Endothelial cell of umbilical vein (primary cell): ENCODE results near the gene AEBP1. TPM values are rescaled to one million over a fixed set of nuclear protein-coding genes. Genes with fewer than 3 reads are reported as not detected.

Source experiments
- BruUV-seq: library from RNA; stranded (reverse); fragments of 400-500 nt; replicated peaks from 2 replicates; lab custom pipeline; 2021; lab: Mats Ljungman, UMichigan
- CTCF ChIA-PET: fragments of 300-600, 350-600 bp; sonication (Branson Sonifier 250); formaldehyde crosslinking; loops from one replicate; lab custom pipeline; 2021; ENCODE audit warnings: antibody characterized with exemption, inconsistent platforms; lab: Charles Lee
- POLR2A ChIA-PET: fragments of 300-600, 350-600 bp; sonication (Branson Sonifier 250); formaldehyde crosslinking; loops from one replicate; lab custom pipeline; 2021; ENCODE audit warnings: antibody characterized with exemption, inconsistent platforms; lab: Charles Lee
- DNase-seq: peaks from one replicate; pipeline ENCODE4 v3.0.0-alpha.2; 2011; ENCODE audit warnings: low read depth, low spot score
- FAIRE-seq: peaks from 2 replicates; lab custom pipeline; 2011; peaks lifted over from hg19 to GRCh38; lab: Jason Lieb, UNC
- H2AFZ ChIP-seq: 2 replicates; pipeline ENCODE4 v1.6.0; 2012; ENCODE audit warnings: low read depth, low read length, control low read depth, inconsistent platforms
- H3K27ac ChIP-seq: 2 replicates; pipeline ENCODE4 v1.5.1; 2011; ENCODE audit warnings: low read depth, mild to moderate bottlenecking, control low read depth, low read length, moderate library complexity; ENCODE audit not compliant: insufficient read depth
- H3K27me3 ChIP-seq, 2 experiments: 2 replicates each; pipeline versions ENCODE4 v1.6.0 to v1.6.1; 2011; ENCODE audit warnings: low read length in 2 of 2, mixed read lengths in 1 of 2; ENCODE audit not compliant: control insufficient read depth in 2 of 2, insufficient read depth in 2 of 2
- H3K36me3 ChIP-seq, 2 experiments: 2 replicates in 1 of 2; 3 replicates in 1 of 2; pipeline ENCODE4 v1.5.1; 2011; ENCODE audit warnings: low read length in 2 of 2, mild to moderate bottlenecking in 1 of 2, moderate library complexity in 1 of 2; ENCODE audit not compliant: control insufficient read depth in 2 of 2, insufficient read depth in 2 of 2; ENCODE audit errors: extremely low read depth in 1 of 2
- H3K4me1 ChIP-seq: 3 replicates; pipeline ENCODE4 v1.5.1; 2011; ENCODE audit warnings: mild to moderate bottlenecking, low read length; ENCODE audit not compliant: control insufficient read depth, insufficient read depth; ENCODE audit errors: extremely low read depth
- H3K4me2 ChIP-seq: 2 replicates; pipeline ENCODE4 v1.6.1; 2011; ENCODE audit warnings: low read length, control low read depth, mixed read lengths; ENCODE audit not compliant: insufficient read depth
- H3K4me3 ChIP-seq, 3 experiments: fragments of 200-600 bp in 1 of 3; sonication (generic), shearing (Covaris generic) in 1 of 3; replicated peaks in 1 of 3; 2 replicates each; pipeline ENCODE4 v1.5.1; 2011 to 2016; ENCODE audit warnings: control low read depth in 3 of 3, low read length in 3 of 3, mild to moderate bottlenecking in 2 of 3, inconsistent platforms in 1 of 3, low read depth in 1 of 3, moderate library complexity in 1 of 3; ENCODE audit not compliant: insufficient read depth in 1 of 3
- H3K79me2 ChIP-seq: 2 replicates; pipeline ENCODE4 v1.6.0; 2012; ENCODE audit warnings: low read length, inconsistent platforms; ENCODE audit not compliant: control insufficient read depth, insufficient read depth
- H3K9ac ChIP-seq: replicated peaks from 2 replicates; pipeline ENCODE3; 2011; ENCODE audit warnings: low read length, control low read depth; ENCODE audit not compliant: insufficient read depth; ENCODE audit errors: extremely low read depth
- H3K9me1 ChIP-seq: replicated peaks from 3 replicates; pipeline ENCODE4 v1.6.0; 2011; ENCODE audit warnings: mild to moderate bottlenecking, low read length; ENCODE audit not compliant: control insufficient read depth, insufficient read depth; ENCODE audit errors: extremely low read depth
- H3K9me3 ChIP-seq: replicated peaks from 2 replicates; pipeline ENCODE4 v1.5.1; 2012; ENCODE audit warnings: low read length, inconsistent platforms; ENCODE audit not compliant: control insufficient read depth, insufficient read depth
- H4K20me1 ChIP-seq: replicated peaks from 2 replicates; pipeline ENCODE3; 2011; ENCODE audit warnings: mild to moderate bottlenecking, low read length; ENCODE audit not compliant: control insufficient read depth, insufficient read depth; ENCODE audit errors: extremely low read depth
- EZH2 ChIP-seq: IDR thresholded peaks from 2 replicates; pipeline ENCODE4 v1.6.1; 2012; ENCODE audit warnings: borderline replicate concordance, low read depth, mild to moderate bottlenecking, moderate library complexity, low read length, inconsistent platforms; ENCODE audit not compliant: severe bottlenecking
- FOS ChIP-seq: IDR thresholded peaks from 2 replicates; pipeline ENCODE4 v1.6.1; 2011; ENCODE audit warnings: mild to moderate bottlenecking, low read length, moderate library complexity, borderline replicate concordance; ENCODE audit not compliant: insufficient read depth
- GATA2 ChIP-seq: IDR thresholded peaks from 2 replicates; pipeline ENCODE4 v1.7.0; 2011; ENCODE audit warnings: low read depth, mild to moderate bottlenecking, moderate library complexity, mixed read lengths, low read length; ENCODE audit not compliant: insufficient read length, insufficient read depth
- JUN ChIP-seq: IDR thresholded peaks from 2 replicates; pipeline ENCODE4 v1.6.1; 2011; ENCODE audit warnings: borderline replicate concordance, low read depth; ENCODE audit not compliant: insufficient read length, insufficient read depth
- MAX ChIP-seq: IDR thresholded peaks from 2 replicates; pipeline ENCODE4 v1.6.1; 2011; ENCODE audit not compliant: insufficient read depth, insufficient read length
- MYC ChIP-seq: IDR thresholded peaks from one replicate; pipeline ENCODE4 v1.6.1; 2011; ENCODE audit warnings: mild to moderate bottlenecking, low read depth, low read length
- POLR2A ChIP-seq: IDR thresholded peaks from 2 replicates; pipeline ENCODE4 v1.6.1; 2012; ENCODE audit warnings: low read depth, mild to moderate bottlenecking, control low read depth, low read length
- POLR2AphosphoS5 ChIP-seq: IDR thresholded peaks from 2 replicates; pipeline ENCODE4 v1.6.1; 2012; ENCODE audit warnings: low read depth, mild to moderate bottlenecking, control low read depth, low read length, moderate library complexity; ENCODE audit not compliant: insufficient read depth
- dilution Hi-C: fragments of 300-500 bp; cut with MboI; formaldehyde crosslinking; loops from one replicate; pipeline ENCODE4 v1.15.0; 2019; ENCODE audit warnings: low sequenced_read_pairs; ENCODE audit not compliant: extremely low pct_ligation_motif_present
- intact Hi-C: fragments of 100-400 bp; cut with micrococcal nuclease; formaldehyde crosslinking; loops from one replicate; pipeline ENCODE4 v1.10.0; 2022
- polyA plus RNA-seq, 4 experiments: library from polyadenylated mRNA; depleted of rRNA in 3 of 4; stranded (reverse) in 3 of 4; unstranded in 1 of 4; fragments of >200 nt; gene quantifications; 2 replicates each; pipeline versions ENCODE4 v1.2.1 to v1.2.3, GENCODE V29; 2011 to 2012; ENCODE audit warnings: missing spikeins in 1 of 4
- total RNA-seq: library from RNA; stranded (reverse); gene quantifications from 2 replicates; pipeline ENCODE4 v1.2.3, GENCODE V29; 2021
- TF ChIP-seq, protein P1 (sequence below), 2 donors: IDR thresholded peaks; 1 replicate in 1 of 2; 2 replicates in 1 of 2; pipeline ENCODE4 v1.5.1; 2011; ENCODE audit warnings: low read length in 2 of 2, mild to moderate bottlenecking in 2 of 2, moderate library complexity in 2 of 2, control low read depth in 1 of 2, inconsistent platforms in 1 of 2, low read depth in 1 of 2; ENCODE audit not compliant: insufficient read depth in 1 of 2; ENCODE audit errors: extremely low read depth in 1 of 2

The AEBP1 gene
- total and polyA plus RNA-seq, 2 donors (not counting 3 experiments of a cell fraction or from before 2014, with no cell fraction given): 20.6 to 48.0 TPM

GRCh38 chr7:44072364-44073231 lies 31.5 kb upstream of the AEBP1 start:
- H3K27me3 ChIP-seq: no peaks in the 10 kb centered on the region
- POLR2A ChIA-PET: no interaction called here
- BruUV-seq: no TSS peak
- no peak overlapping the region for H2AFZ ChIP-seq
- no peak overlapping the region for H3K9ac ChIP-seq
- H3K79me2 ChIP-seq: no peaks in the 10 kb centered on the region
- CTCF ChIA-PET: interaction anchor here (0.6 to 2.6 kb wide), 27 partner anchors 7 to 493 kb away, joined by 3 to 60 read pairs (median 4); partner anchors contain the start of genes AEBP1, DBNL, PGAM2 and POLD2
- TF ChIP-seq EZH2: no peak
- no peak for TF ChIP-seq JUN
- TF ChIP-seq MYC: no peak
- peak; percentile 80 for TF ChIP-seq POLR2AphosphoS5
- no peak for TF ChIP-seq GATA2
- no peak for TF ChIP-seq MAX
- TF ChIP-seq FOS: peak; percentile 84
- TF ChIP-seq, protein P1, sequence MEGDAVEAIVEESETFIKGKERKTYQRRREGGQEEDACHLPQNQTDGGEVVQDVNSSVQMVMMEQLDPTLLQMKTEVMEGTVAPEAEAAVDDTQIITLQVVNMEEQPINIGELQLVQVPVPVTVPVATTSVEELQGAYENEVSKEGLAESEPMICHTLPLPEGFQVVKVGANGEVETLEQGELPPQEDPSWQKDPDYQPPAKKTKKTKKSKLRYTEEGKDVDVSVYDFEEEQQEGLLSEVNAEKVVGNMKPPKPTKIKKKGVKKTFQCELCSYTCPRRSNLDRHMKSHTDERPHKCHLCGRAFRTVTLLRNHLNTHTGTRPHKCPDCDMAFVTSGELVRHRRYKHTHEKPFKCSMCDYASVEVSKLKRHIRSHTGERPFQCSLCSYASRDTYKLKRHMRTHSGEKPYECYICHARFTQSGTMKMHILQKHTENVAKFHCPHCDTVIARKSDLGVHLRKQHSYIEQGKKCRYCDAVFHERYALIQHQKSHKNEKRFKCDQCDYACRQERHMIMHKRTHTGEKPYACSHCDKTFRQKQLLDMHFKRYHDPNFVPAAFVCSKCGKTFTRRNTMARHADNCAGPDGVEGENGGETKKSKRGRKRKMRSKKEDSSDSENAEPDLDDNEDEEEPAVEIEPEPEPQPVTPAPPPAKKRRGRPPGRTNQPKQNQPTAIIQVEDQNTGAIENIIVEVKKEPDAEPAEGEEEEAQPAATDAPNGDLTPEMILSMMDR (IDR thresholded peaks at IDR 0.05; ENCODE audit: extremely low read depth in 1 of 2, insufficient read depth in 1 of 2, low read depth in 1 of 2, low read length in 2 of 2): peak; percentile 84 to 91
- TF ChIP-seq POLR2A: peak; percentile 54
- peak overlapping the region; percentile 95 for H3K27ac ChIP-seq
- DNase-seq (peak; percentile 87), FAIRE-seq (peak; percentile 95)
- dilution Hi-C loops: no loop called here
- no peaks in the 10 kb centered on the region for H3K9me1 ChIP-seq
- H4K20me1 ChIP-seq: no peaks in the 10 kb centered on the region
- peaks cover 27% of the 10 kb centered on the region for H3K4me1 ChIP-seq
- intact Hi-C loops: loop anchor here (1.0 to 5.0 kb wide), 6 partner anchors 50 to 420 kb away; partner anchors contain the start of genes NUDCD3 and POLD2
- H3K36me3 ChIP-seq: peaks cover 0 to 8% of the 10 kb centered on the region in 2 experiments
- H3K4me3 ChIP-seq: no peak overlapping the region
- H3K4me2 ChIP-seq: peak overlapping the region; percentile 43
- H3K9me3 ChIP-seq: no peaks in the 10 kb centered on the region
